Stimulated activated CD4-positive, alpha-beta T cell treated with anti-CD3 and anti-CD28 coated beads, Interleukin-4, amount 100 ng/mL, for 24 hours (primary cell): ENCODE measurements around the gene QPCTL.
"Not testable (repeated sequence)": the region's sequence is repeated elsewhere in the genome, so short reads cannot be mapped to it uniquely, and the experiment has no call there.

Source experiments
- DNase-seq: peaks from one replicate; pipeline ENCODE4 v3.0.0-alpha.2; 2020

QPCTL gene

DNA sequence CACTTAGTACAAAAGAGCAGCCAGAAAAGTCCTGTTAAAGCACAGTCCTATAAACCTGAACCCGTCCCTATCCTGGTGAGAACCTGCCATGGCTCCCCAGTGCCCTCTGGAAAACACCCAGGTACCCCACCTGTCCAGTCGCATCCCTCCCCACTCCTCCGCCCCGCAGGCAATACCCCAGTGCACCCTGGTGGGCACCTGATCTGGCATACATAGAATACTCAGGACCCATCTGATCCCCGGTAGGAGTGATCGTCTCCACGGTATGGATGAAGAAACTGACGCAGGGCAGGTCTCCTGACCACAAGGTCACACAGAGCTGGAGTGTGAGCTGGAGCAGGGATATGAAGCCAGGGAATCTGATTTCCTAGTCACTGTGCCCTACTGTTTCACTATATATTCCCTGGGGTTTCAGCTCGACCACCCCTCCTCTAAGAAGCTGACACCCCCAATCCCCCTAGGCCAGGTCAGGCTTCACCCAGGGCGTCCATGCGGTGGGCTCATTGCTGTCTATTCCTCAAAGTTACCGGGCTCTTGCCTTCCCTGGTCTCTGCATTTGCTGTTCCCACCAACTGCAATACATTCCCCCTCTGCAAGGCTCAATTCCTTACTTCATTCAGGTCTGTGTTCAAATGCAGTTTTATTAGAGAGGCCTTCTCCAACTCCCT is 25.7 kb downstream of the QPCTL start:
- no peak for DNase-seq

DNA sequence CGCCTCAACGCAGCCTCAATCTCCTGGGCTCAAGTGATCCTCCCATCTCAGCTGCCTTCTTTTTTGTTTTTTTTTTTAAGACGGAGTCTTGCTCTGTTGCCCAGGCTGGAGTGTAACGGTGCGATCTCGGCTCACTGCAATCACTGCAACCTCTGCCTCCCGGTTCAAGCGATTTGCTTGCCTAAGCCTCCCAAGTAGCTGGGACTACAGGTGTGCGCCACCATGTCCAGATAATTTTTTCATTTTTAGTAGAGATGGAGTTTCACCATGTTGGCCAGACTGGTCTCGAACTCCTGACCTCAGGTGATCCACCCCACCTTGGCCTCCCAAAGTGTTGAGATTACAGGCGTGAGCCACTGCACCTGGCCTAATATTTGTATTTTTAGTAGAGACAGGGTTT is 27.6 kb downstream of the QPCTL start:
- not testable (repeated sequence) for DNase-seq

DNA sequence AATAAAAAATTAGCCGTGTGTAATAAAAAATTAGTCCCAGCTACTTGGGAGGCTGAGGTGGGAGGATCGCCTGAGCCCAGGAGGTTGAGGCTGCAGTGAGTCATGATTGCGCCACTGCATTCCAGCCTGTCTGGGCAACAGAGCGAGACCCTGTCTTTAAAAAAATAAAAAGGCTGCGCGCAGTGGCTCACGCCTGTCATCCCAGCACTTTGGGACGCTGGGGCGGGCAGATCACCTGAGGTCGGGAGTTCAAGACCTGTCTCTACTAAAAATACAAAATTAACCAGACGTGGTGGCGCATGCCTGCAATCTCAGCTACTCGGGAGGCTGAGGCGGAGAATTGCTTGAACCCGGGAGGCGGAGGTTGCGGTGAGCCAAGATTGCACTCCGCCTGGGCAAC is 36.2 kb downstream of the QPCTL start:
- not testable (repeated sequence) for DNase-seq

DNA sequence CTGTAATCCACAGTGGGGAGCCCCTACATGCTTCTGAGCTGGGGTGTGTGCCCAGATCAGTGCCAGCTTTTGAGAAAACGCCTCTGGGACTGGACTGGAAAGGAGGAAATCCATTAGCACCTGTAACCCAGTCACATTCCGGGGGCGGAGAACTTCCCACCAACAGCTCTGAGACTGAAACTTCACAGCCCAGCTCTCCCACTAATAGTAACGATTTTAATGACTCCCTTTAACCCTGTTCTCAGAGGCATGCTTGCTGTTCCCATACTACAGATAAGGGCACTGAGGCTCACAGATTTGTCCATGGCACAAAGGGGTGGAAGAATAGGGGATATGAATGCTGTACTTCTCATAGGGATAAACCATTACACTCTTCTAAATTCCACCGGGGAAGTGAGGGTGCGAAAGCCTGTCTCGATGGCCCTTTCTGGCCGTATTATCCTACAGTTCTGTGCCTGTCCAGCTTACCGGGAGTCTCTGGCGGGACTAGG is 37.4 kb downstream of the QPCTL start:
- peak; percentile 26 for DNase-seq

DNA sequence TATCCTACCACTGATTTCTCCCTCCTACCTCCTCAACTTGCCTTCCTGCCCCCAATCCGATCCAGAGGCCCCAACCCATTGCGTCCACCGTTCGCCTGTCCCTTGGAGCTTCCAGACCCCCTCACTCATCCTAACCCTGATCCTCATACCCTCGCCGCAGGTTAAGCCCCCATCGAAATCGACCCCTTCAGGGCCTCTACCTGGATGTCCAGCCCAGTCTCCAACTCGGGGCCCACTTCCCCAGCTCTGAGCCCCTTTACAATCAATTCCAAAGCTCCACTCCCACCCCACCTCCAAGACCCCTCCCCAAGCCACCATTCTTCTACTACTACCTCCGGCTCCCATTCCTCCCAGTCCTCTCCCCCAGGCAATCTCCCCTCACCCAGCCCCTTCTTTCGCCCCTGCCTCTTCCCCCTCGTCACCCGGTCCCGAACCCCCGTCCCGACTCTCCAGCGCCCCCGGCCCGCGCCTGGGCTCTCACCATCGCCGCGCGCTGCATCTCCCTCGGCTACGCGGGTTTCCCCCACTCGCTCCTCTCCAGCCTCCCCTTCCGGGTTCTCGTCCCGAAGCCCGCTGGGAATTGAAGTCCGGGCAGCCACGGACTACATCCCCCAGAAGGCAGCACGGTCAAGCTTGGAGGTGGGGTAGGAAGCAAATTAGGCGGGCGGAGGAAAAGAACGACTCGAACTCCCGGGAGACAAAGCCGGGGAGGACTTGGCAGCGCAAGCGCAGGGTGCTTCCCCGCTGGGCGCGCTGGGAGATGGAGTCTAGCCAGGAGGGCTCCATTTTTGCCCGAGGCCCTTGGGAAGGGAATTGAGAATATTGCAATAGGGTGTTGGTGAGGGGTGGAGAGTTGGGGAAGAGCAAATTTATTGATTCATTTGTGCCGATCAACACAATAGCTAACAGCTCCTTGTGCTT is 38.2 kb downstream of the QPCTL start, which contains the start of gene FBXO46:
FBXO46 (minus strand) TSS at position 529 of the 921 bp plus-strand sequence. CDS start 17,401 bp downstream, outside the sequence.
- DNase-seq, result peak; percentile 96

DNA sequence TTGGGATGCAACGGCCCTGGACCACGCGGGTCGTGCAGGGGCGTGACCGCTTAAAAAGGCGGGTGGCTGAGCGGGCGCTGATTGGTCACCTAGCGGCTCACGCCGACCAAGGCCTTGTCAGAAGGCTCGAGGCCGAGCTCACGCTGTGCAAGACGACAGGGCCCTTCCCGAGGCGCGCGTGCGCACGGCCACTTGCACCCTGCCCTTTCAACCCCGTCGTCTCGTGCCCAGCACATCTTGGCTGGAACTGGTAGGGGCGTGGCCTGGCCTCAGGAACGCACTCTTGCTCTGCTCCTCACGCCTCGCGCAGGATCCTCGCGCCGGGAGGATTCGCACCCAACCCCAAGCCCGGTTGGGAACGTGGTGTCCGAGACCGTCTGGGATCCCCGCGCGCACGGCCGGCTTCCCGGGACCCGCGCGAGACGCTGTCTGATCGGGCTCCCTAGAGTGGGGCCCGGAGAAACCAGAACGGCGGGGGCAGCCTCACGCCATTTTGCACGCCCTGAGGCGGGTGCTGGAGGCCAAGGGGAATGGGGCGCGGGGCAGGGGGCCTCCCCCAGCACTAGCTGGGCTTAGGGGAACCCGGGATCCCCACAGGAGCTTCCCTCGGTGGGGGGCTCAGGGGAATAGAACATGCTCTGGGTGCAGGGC is 40.8 kb downstream of the QPCTL start, which contains the start of gene MEIOSIN:
MEIOSIN (plus strand) TSS at position 280 of the 651 bp plus-strand sequence. CDS start 1,938 bp downstream, outside the sequence.
- DNase-seq, result no peak

DNA sequence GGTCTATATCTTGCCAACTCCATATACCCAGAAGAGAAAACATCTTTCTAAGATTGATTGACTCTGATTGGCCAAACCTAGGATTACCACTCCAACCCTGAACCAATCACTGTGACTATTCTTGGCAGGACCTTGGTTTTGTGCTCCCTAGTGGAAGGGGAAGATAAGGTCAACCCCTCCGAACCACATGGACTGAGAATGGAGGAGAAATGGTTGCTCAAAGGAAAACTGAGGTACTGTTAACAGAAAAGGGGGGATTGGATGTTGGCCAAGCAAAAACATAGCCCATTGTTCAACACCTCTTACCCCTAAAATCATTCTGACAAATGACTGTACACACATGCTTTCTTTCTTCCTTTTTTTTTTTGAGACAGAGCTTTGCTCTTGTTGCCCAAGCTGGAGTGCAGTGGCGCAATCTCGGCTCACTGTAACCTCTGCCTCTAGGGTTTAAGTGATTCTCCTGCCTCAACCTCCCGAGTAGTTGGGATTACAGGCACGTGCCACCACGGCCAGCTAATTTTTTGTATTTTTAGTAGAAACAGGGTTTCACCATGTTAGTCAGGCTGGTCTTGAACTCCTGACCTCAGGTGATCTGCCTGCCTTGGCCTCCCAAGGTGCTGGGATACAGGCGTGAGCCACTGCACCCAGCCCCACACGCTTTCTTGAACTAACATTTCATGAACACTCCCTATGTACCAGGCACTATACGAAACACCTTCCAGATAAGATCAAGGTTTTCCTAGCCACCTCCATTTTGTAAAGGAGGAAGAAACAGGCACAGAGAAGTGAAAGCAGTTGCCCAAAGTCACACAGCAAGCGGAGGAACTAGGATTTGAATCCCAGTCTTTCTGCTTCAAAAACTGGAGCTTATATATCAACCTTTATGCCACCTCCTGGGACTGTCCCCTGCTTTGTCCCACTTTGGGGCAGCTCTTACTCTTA is 47.3 kb downstream of the QPCTL start:
- DNase-seq, result no peak

DNA sequence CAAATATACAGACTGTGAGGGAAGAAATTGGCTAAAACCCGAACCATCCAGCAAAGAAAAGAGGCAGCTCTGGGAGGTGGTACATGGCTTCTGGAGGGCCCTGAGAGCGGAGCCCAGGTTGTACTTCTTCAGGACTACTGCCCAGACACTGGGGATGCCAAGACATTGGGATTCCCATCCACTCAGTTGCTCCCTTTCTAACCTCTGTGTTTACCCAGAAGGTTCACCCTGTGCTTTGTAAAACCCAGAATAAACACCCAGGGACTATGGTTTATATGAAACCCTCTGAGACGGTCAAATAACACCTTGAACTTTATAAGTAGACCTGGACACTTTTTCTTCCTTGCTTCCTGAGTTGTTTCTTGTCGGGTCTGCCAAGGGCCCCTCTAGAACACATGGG is 50.5 kb downstream of the QPCTL start:
- no peak for DNase-seq

DNA sequence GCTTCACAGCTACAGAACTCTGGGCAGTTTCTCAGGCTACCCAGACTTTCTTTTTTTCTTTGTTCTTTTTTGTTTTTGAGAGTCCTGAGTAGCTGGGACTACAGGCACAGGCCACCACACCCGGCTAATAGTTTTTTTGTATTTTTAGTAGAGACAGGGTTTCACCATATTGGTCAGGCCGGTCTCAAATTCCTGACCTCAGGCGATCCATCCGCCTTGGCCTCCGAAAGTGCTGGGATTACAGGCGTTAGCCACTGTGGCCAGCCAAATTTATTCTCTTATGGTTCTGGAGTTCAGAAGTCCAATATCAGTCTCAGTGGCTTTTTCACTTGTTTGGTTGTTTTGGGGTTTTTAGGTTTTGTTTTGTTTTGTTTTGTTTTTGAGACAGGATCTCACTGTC is 53.1 kb downstream of the QPCTL start:
- DNase-seq, result no peak

DNA sequence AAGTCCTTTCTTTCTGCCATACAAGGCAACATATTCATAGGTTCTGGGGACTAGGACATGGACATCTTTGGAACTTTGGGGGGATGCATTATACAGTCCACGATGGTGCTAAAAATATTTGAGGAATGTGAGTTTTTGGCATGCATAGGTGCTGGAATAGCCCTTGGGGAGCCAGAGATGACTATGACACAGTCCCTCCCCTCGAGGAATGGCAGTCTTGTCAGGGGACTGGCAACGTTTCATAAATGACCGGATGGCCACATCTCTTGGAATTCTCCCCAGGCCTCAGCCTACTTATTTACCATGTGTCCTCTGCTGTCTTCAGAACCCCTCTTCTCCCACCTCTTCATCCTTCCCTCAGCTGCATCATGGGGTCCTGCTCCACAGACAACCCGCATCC is 54.4 kb downstream of the QPCTL start:
- DNase-seq, result no peak

DNA sequence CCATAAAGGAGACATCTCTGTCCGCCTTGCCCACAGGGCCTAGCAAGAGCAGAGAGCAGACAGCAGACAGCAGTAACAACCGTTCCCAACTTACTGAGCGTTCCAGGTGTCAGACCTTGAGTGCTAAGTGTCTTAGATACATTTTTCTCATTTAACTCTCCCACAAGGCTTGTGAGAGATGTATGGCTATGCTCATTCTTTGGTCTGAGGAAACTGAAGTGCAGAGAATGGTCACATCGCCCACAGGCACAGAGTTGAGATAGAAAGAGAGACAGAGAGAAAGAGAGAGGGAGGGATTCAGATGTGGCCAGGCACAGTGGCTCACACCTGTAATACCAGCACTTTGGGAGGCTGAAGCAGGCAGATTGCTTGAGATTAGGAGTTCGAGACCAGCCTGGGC is 55.0 kb downstream of the QPCTL start:
- DNase-seq, result no peak

DNA sequence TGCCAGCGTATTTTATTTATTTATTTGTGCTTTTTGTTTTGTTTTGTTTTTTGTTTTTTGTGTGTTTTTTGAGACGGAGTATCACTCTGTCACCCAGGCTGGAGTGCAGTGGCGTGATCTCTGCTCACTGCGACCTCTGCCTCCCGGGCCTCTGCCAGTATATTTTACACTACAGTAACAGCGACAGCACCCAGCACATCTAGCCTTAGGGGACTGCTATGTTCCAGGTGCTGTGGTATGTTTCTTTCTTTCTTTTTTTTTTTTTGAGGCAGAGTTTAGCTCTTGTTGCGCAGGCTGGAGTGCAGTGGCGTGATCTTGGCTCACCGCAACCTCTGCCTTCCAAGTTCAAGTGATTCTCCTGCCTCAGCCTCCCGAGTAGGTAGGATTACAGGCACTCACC is 59.0 kb downstream of the QPCTL start:
- not testable (repeated sequence) for DNase-seq

DNA sequence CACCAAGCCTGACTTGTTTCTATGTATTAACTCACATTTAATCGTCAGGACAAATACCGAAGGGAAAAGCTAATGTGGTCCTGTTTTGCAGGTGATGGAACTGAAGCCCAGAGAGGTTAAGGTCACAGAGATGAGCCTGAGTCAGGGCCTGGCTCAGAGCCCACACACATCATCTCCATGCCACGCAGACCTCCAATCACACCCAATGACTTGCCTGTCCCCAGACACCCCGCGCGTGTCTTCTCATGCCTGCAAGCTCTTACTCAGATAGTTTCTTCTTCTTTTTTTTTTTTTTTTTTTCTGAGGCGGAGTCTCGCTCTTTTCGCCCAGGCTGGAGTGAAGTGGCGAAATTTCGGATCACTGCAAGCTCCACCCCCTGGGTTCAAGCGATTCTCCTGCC is 60.2 kb downstream of the QPCTL start:
- no peak for DNase-seq

DNA sequence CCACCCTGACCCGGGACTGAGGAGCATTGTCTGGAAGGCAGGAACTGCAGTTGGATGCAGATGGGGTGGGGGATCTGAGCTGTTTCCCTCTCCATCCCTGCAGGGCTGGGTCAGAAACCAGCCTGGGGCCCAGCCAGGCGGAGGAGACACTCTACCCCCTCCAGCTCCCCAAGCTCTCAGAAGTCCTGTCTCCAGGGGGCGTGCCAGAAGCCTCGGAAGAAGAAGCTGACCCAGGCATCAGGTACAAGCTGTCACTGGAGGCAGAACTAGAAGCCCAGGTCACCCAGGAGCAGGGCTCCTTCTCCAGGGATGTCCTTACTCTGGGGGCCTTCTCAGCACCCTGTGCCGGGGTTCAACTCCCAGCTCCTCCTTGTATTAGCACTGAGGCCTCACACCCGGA is 61.1 kb downstream of the QPCTL start:
- no peak for DNase-seq
